ENCODE measurements around the gene FGD6. TPM values are rescaled to one million over a fixed set of nuclear protein-coding genes. Genes with fewer than 3 reads are reported as not detected.
A peak's percentile ranks its signal among the peaks of the same experiment; 100 is the strongest.

Gene FGD6
- polyA plus RNA-seq, 1 donor (not counting 4 experiments of a cell fraction or from before 2014, with no cell fraction given), result 54.2 TPM

DNA sequence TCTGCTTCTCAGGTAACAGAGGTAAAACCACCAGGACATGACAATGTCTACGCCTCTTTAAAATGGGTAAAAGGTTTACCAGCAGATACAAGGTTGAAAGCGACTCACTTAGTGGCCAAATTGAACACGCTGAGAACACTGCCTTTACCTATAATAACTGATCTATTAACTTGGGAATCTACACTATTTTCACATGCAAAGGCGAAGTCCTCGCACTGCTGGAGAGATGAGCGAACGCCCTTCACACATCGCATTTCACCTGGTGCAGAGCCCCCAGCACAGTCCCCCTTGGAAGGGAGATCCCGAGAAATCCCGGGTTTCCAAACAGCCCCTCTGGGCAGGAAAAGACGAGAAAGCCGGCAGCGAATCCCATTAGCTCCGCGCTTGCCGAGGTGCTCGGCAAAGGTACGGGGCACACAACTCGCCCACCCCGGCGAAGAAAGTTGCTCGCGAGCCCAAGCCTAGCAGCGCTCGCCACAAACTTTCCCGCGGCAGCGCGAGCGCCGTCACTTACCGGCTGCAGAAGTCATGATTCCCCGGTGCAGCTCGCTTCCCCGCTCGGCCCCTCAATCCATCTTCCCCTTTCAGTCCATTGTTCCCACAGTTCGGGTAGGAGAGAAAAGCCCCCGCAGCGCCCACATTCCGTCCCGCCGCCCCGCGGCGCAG is 423 bp downstream of the FGD6 start:
- Histone ChIP-seq H3K4me2 (ENCODE audit: control insufficient read depth, extremely low read depth, insufficient read depth, low read depth, low read length) (peak overlapping the region; percentile 94), H2AFZ (ENCODE audit: control insufficient read depth, low read length) (peak overlapping the region; percentile 23), H4K20me1 (ENCODE audit: control insufficient read depth, extremely low read depth, insufficient read depth, low read length) (no peaks in the 10 kb centered on the region), H3K9me3 (ENCODE audit: control insufficient read depth, low read depth, low read length) (no peaks in the 10 kb centered on the region), H3K79me2 (ENCODE audit: control insufficient read depth, insufficient read depth, low read length) (peaks cover 92% of the 10 kb centered on the region), H3K27ac (ENCODE audit: control insufficient read depth, insufficient read depth, low read length) (peak overlapping the region; percentile 98), H3K9me1 (ENCODE audit: control insufficient read depth, extremely low read depth, insufficient read depth, low read length) (no peaks in the 10 kb centered on the region), H3K9ac (ENCODE audit: control insufficient read depth, extremely low read depth, insufficient read depth, low read length) (peak overlapping the region; percentile 99), H3K36me3 (ENCODE audit: control insufficient read depth in 2 of 2, extremely low read depth in 1 of 2, insufficient read depth in 2 of 2, low read length in 2 of 2) (peaks cover 0 to 4% of the 10 kb centered on the region in 2 experiments), H3K4me3 (ENCODE audit: control insufficient read depth in 2 of 3, extremely low read depth in 1 of 3, insufficient read depth in 2 of 3, low read depth in 1 of 3, low read length in 3 of 3) (peak overlapping the region; percentile 62 to 98 (median 97)), H3K27me3 (ENCODE audit: control insufficient read depth, extremely low read depth, insufficient read depth, low read length) (no peaks in the 10 kb centered on the region), H3K4me1 (ENCODE audit: control insufficient read depth, extremely low read depth, insufficient read depth, low read length) (peaks cover 49% of the 10 kb centered on the region)
- dilution Hi-C loops (cut with MboI; ENCODE audit: extremely low pct_ligation_motif_present, low sequenced_read_pairs), result no loop called here
- no peak for DNase-seq (ENCODE audit: low read depth, low spot score)
- no peak for TF ChIP-seq EZH2 (IDR thresholded peaks at IDR 0.05; ENCODE audit: low read length)
- TF ChIP-seq, protein P1, sequence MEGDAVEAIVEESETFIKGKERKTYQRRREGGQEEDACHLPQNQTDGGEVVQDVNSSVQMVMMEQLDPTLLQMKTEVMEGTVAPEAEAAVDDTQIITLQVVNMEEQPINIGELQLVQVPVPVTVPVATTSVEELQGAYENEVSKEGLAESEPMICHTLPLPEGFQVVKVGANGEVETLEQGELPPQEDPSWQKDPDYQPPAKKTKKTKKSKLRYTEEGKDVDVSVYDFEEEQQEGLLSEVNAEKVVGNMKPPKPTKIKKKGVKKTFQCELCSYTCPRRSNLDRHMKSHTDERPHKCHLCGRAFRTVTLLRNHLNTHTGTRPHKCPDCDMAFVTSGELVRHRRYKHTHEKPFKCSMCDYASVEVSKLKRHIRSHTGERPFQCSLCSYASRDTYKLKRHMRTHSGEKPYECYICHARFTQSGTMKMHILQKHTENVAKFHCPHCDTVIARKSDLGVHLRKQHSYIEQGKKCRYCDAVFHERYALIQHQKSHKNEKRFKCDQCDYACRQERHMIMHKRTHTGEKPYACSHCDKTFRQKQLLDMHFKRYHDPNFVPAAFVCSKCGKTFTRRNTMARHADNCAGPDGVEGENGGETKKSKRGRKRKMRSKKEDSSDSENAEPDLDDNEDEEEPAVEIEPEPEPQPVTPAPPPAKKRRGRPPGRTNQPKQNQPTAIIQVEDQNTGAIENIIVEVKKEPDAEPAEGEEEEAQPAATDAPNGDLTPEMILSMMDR (optimal IDR thresholded peaks at IDR 0.05 in 1 of 3, IDR thresholded peaks at IDR 0.05 in 1 of 3, conservative IDR thresholded peaks at IDR 0.05 in 1 of 3; ENCODE audit: extremely low read depth in 1 of 3, insufficient read depth in 2 of 3, low read length in 3 of 3), result no peak
- FAIRE-seq, result no peak

DNA sequence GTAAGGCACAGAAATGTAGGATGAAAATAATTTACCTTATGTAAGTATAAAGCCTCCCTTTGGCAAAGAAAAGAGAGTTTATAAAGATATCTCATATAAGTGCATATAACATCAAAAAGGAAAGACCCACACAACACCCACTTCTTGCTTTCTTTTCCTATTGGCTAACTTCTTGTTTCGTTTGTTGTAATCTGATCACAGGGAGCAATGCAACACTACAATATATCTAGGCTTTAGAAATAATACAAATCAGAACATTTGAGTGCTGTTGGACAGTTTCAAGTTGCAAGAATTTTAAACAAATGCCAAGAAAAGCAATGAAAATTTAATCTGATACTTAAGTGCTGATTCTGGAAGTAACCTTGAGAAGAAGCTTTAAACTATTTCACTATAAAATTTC is 1.3 kb downstream of the FGD6 start:
- dilution Hi-C loops (cut with MboI; ENCODE audit: extremely low pct_ligation_motif_present, low sequenced_read_pairs), result no loop called here
- no peak for TF ChIP-seq EZH2 (IDR thresholded peaks at IDR 0.05; ENCODE audit: low read length)
- TF ChIP-seq, protein P1 (optimal IDR thresholded peaks at IDR 0.05 in 1 of 3, IDR thresholded peaks at IDR 0.05 in 1 of 3, conservative IDR thresholded peaks at IDR 0.05 in 1 of 3; ENCODE audit: extremely low read depth in 1 of 3, insufficient read depth in 2 of 3, low read length in 3 of 3), result no peak
- Histone ChIP-seq H3K27me3 (ENCODE audit: control insufficient read depth, extremely low read depth, insufficient read depth, low read length) (no peaks in the 10 kb centered on the region), H2AFZ (ENCODE audit: control insufficient read depth, low read length) (no peak overlapping the region), H3K79me2 (ENCODE audit: control insufficient read depth, insufficient read depth, low read length) (peaks cover 92% of the 10 kb centered on the region), H3K4me2 (ENCODE audit: control insufficient read depth, extremely low read depth, insufficient read depth, low read depth, low read length) (peak overlapping the region; percentile 94), H4K20me1 (ENCODE audit: control insufficient read depth, extremely low read depth, insufficient read depth, low read length) (no peaks in the 10 kb centered on the region), H3K4me3 (ENCODE audit: control insufficient read depth in 2 of 3, extremely low read depth in 1 of 3, insufficient read depth in 2 of 3, low read depth in 1 of 3, low read length in 3 of 3) (peak overlapping the region; percentile 62 to 98 (median 97)), H3K4me1 (ENCODE audit: control insufficient read depth, extremely low read depth, insufficient read depth, low read length) (peaks cover 40% of the 10 kb centered on the region), H3K27ac (ENCODE audit: control insufficient read depth, insufficient read depth, low read length) (peak overlapping the region; percentile 98), H3K9ac (ENCODE audit: control insufficient read depth, extremely low read depth, insufficient read depth, low read length) (peak overlapping the region; percentile 99), H3K9me1 (ENCODE audit: control insufficient read depth, extremely low read depth, insufficient read depth, low read length) (no peaks in the 10 kb centered on the region), H3K36me3 (ENCODE audit: control insufficient read depth in 2 of 2, extremely low read depth in 1 of 2, insufficient read depth in 2 of 2, low read length in 2 of 2) (peaks cover 0 to 4% of the 10 kb centered on the region in 2 experiments), H3K9me3 (ENCODE audit: control insufficient read depth, low read depth, low read length) (no peaks in the 10 kb centered on the region)
- DNase-seq (ENCODE audit: low read depth, low spot score), result no peak
- peak; percentile 43 for FAIRE-seq

All from keratinocyte (primary cell).